Raji (cell line): ENCODE results near the gene EFR3B.

ENCODE experiments used
- POLR2A ChIP-seq: IDR thresholded peaks from 2 replicates; pipeline ENCODE4 v1.6.1; 2011; ENCODE audit warnings: low read depth, low read length, control low read depth; ENCODE audit not compliant: insufficient read depth

EFR3B gene

DNA sequence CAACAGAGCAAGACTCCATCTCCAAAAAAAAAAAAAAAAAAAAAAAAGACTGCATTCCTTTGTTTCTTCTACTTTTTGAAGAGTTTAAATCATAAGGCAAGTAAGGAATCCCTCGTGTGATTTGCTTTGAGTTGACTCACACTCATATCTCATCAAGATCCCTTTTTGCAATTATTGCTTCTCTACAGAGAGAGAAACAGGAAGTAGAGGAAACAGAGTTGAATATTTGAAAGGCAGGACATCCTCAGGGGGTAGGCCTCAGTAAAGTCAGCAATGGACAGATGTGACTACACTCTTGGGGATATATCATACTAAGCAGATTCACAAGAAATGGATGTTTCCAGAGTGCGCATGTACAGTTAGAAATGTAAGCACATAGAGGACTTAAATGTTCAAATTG lies 11.2 kb upstream of the EFR3B start:
- no peak for TF ChIP-seq POLR2A

DNA sequence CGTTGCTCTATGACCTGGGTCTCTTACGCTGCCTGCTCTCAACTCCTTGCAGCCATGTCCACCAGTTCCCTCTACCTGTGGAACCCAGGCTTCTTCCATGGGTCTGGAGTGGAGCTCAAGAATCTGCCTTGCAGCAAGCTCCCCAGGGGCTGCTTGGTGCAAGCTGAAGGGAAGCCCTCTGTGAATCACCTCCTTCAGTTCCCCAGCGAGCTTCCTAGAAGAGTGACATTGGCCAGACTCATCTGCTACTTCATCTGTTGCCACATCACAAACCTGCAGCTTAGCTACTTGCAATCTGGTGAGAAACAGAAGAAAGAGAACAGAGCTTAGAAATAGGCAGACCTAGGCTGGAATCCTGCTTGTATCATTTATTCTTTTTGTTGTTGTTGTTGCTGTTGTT lies 9.8 kb upstream of the EFR3B start:
- TF ChIP-seq POLR2A = no peak

DNA sequence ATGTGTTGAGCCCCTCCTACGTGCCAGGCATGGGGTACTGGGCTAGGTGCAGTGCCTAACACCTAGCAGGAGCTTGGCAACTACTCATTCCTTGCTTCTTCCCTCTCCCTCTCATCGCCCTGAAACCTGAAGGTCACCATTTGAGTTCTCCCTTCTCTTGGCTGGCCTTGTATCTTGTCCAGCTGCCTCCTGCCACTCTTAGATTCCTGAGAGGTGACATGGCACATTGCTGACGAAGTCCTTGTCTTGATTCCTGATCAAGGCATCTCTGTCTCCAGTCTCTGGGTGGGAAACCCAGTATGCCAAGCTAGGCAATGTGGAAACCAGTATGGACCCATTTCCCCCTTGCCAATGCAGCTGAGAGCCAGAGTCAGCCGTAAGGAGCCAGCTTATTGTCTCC lies 9.0 kb upstream of the EFR3B start:
- no peak for TF ChIP-seq POLR2A

DNA sequence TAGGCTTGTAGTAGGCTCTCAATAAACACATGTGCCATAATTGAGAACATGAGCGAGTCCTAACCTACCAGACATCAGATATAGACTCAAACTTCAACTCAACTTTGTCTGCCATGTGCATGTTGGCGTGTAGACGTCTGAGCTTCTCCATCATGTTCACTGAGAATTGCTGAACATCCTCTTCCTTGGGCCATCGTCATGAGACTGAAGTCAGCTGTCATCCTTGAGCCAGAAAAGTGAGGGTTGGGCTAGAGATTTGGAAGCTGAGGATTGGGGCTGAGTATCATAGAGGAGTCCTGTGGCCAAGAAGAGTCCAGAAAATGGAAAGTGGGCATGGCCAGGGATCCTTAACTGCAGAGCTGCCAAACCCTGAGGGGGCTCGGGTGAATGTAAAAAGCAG lies 7.8 kb upstream of the EFR3B start:
- TF ChIP-seq POLR2A = no peak

DNA sequence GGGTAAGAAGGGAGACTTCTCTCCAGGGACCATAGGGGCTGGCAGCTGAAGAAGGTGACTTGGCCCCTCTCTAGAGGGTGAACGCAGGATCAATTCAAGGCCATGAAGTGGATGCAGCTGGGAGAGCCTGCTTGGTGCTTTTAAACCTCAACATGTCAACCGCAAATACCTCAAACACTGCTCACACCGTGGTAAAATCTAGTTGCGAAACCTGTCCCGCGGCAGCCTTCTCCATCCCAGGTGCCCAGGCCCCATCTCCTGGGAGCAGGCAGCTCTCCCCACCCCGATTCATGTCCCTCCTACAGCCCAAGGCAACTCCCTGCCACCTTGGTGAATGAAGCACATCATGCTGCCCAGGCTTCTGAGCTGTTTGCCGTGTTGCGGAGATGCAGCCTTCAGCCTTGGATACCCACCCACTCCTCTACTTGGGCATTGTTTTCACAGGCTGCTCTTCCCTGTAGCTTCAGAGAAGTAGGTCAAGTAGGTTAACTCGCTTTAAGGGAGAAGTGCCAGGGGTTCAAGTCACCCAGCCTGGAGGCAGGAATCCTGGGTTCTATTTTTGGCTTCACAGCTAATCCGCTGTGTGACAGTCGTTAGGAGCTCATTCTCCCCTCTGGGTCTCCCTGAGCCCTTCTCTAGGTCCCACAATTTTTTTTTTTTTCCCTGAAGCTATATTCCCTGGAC lies 6.2 kb upstream of the EFR3B start:
- no peak for TF ChIP-seq POLR2A

DNA sequence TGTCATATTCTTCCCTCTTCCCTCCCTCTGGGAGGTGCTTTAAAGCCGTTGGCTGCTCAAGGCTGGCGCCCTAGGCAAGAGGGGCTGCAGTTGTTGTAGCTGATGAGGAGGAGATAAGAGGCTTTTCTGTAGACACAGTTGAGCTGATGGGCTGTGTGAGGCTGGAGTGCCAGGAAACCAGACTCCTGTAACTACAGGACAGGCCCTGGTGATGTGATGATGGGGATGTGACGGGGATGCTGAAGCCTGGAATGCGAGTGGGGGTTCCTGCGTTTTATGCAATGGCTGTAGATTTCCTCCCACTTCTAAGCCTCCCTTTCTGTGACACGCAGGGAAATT lies 5.7 kb upstream of the EFR3B start:
- no peak for TF ChIP-seq POLR2A

DNA sequence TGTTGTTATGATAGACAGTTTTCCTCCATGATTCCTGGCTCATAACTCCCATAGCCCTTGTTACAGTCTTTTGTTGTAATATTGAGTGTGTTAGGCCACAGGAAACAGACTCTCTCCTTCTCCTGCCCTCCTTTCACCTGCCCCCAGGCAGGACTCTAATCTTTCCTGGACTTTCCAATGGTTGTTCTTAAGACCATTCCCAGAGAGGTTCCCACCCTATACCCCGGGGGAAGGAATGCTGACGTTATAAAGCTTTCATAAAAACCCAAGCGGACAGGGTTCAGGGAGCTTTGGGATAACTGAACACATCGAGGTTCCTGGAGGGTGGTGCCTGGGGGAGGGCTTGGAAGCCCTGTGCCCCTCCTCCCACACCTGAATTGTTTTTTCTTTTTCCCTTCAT lies 2.8 kb upstream of the EFR3B start:
- no peak for TF ChIP-seq POLR2A

DNA sequence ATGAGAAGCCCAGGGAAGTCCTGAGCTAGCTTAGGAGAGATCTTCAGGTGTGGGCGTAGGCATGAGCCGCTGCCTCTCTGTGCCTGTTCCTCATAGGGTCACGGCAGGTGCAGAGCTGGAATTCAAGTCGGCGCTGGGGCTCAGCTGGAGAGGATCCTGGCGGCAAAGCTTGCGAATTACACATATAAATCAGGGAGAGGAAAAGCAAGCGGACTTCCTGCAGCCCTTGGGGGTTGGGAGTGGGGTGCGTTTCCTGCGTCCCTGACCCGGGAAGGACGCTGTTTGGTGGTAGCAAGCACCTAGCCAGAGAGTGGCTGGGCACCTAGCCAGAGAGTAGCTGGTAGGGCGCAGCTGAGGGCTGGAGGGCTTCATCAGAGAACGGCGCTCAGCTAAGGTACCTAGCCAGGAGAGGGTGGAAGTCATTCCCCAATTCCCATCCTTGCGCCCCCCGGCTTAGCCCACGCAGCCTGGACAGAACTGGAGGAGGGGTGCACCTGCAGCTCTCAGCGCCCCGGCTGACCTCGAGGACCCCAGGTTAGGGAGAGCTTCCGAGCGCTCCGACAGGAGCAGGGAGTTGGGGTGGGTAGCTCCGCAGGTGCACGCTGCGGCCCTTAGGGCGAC lies 459 bp upstream of the EFR3B start:
- no peak for TF ChIP-seq POLR2A

DNA sequence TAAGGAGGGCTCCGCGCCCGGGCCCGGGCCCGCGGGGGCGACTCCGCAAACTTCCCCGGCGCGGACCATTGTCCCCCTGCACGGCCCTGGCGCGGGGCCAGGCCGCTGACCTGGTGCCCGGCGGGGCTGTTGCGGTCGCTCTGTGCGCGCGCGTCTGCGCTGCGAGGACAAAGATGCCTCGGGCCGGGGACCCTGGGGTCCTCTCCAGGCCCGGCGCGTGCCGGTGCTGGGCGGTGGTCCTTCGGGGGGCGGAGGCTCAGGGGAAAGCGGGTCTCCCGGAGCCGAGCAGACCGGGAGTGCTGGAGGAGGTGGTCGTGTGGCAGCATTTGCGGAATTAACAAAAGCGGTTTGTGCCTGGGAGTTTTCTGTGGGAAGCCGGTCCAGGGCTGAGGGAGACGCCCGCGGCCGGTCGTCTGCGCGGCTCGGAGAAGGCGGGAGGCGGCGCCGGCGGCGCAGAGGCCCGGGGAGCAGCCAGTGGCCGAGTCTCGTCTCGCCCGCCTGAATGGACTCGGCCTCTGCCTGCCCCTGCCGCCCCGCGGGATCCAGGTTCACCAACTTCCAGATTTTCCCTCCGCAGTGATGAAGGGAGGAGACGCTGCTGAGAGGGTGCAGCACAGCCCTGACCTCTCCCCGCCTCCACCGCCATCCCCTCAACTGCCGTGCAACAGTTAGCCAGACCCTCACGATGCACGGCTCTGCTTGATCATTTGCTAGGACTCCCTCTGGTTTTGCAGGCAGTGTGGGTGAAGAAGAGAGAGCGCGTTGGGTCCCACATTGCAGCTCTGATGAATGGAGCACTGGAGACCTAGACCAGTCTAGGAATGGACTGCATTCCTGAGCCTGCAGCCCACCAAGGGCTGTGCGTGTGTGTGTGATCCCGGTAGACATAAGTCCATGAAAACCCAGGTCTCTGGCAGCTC lies 705 bp downstream of the EFR3B start:
- TF ChIP-seq POLR2A = no peak

DNA sequence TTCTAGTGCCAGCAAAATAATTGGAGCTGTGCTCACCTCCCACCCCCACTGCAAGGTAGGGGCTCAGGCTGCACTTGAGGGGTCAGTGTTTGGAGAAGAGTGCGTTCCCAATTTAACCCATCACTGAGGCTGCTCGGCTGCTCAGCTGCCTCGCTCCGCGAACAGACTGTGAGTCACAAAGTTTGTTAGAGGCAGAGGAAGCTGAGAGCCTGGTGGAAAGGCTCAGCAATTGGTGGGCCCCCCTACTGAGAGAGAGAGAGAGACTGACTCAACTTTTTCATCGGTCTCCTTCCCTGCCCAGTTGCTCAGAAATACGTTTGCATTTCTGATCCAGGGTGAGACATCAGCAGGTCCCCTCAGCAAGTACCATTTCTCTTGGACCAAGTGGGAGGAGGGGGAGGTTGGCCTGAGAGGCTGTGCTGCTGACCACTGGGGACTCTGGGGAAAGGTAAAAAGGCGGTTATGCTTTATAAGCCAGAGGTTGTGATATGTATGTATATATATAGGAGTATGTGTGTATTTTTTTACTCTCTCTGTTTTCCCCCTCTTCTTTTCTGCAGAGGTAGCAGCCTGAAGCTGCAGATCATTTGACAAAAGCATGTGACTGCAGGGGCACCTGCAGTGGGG lies 1.5 kb downstream of the EFR3B start:
- TF ChIP-seq POLR2A = no peak

DNA sequence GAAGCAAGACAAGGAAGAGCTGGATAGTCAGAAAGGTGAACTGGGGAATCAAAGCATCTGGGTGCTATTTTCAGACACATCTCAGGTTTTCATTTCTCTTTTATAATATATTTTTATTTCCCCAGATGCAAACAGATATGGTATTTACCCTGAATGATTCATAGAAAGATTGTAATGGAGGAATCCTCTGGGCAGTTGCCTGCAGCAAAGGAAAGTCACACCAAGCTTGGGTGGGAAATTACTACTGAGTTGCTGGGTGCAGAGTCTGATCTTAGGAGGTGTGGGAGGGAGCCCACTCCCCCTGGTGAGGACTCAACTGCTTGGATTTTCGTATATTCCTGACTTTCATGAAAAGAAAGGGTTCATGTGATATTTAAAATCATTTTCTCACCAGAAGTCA lies 2.1 kb downstream of the EFR3B start:
- no peak for TF ChIP-seq POLR2A

DNA sequence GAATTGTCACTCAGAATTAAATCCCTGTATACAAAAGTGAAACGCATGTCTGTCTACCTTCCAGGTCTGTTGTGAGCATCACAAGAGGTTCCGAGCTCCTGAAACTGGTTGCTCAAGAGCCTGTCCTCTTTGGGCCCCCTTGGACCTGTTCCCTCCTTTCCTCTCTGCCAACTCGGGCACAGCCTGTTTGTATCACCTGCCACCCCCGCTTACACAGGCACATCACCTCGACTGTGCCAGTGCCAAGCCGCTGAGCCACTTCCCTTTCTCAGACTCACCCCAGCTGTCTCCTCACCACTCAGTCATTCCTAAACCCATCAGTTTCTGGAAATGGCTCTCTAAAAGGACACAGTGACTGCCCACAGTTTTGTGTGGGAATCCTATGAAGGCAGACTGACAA lies 3.1 kb downstream of the EFR3B start:
- no peak for TF ChIP-seq POLR2A

DNA sequence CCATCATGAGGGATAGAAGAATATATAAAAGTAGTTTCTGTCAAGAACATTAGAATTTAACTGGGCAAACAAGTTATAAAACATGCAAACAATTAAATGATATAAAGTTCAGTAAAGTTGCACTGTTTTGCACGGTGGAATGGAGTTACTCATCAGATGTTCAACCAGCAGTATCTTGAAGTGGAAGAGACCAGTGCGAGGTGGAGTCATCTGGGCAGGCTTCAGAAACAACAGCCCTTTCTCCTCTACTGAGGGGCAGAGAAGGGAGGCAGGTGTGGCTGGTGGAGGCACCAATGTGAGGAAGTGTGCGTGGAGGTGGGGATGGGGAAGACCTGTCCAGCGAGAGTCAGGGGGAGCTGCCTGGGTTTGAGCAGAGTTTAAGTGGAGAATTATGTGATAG lies 7.5 kb downstream of the EFR3B start:
- TF ChIP-seq POLR2A = no peak

DNA sequence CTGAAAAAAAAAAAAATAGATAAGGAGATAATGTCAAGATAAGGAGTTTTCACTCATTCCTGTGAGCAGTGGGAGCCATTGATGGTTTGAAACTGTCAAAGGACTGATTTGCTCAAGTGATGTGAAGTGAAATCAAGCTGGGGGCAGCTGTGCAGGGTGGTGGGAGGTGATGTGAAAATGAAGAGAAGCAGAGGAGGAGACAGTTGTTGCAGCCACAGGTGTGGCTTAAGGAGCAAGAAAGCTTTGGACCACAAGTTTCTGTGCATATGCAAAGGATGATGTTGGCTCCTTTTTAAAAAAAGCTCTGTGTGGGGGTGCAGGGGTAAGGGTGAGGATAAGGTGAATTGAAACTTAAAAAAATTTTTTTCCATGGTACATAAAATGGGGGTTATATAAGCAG lies 8.3 kb downstream of the EFR3B start:
- TF ChIP-seq POLR2A = no peak

DNA sequence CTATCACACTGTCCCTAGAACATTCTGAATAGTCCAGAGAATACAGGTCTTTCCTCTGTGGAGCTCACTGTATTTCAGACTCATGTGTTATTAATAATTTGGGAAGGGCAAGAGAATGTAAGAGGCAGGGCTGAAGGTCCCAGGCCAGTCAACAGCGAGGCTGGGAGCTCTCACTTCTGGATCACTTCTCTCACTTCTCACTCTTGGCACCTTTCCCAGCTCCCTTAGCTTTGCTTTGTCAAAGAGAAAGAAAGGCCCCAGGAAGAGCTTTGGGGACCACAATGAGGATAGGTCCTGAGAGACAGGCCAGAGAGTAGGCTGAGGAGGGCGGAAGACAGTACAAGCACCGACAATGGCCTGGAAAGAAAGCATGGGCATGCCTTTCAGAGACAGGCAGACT lies 11.2 kb downstream of the EFR3B start:
- TF ChIP-seq POLR2A = no peak

DNA sequence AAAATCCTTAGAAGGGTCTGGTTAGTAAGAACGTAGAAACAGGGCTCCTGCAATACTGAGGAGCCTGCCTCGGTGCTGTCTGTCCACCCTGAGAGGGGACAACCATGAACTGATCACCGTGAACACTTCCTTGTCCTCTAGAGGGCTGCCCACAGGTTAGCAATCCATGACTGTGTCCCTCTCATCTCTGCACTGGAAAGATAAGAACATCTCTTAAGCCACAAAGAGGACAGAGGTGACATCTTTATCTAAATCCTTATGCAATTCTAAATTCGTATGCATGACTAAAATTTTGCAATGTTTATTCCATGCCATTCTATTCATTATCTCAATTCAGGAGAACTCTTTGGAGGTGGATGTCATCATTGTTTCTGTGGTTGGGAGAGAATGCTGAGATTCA lies 12.8 kb downstream of the EFR3B start:
- TF ChIP-seq POLR2A = no peak
